ENCODE measurements around the gene HES1.

HES1 gene

DNA sequence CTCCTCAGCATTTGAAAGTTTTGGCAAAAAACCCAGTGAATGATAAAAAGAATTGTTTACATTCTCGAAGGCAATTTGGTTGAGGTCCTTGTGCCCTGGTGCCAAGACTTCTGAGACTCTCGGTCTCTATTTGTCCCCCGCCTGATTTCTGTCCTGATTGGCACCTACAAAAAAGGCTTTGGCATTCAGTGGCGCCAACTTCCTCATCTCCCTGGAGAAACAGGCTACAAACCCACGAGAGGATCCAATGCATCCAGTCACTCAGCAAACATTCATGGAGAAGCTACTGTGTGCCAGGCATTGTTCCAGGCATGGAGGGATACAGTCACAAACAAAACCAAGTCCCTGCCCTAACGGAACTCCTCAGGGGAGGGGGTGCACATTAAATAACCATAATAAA lies 42.7 kb downstream of the HES1 start:
- H2AFZ ChIP-seq (ENCODE audit: low read depth, low read length): no peak overlapping the region
- H3K27ac ChIP-seq (ENCODE audit: low read length): no peak overlapping the region
- ATAC-seq (ENCODE audit: insufficient read depth, low read depth) (no peak), DNase-seq (no peak)
- no peaks in the 10 kb centered on the region for H3K36me3 ChIP-seq (ENCODE audit: insufficient read depth, low read length)
- H3K9me3 ChIP-seq (ENCODE audit: insufficient read depth, low read length, severe bottlenecking): no peaks in the 10 kb centered on the region
- H3K4me1 ChIP-seq (ENCODE audit: insufficient read depth, low read length): peaks cover 7% of the 10 kb centered on the region; the same call in 1 of the 2 replicates
- no peak for TF ChIP-seq CTCF (IDR thresholded peaks at IDR 0.05; ENCODE audit: borderline replicate concordance, extremely low read depth, low read length, poor library complexity, severe bottlenecking)
- TF ChIP-seq EZH2 (IDR thresholded peaks at IDR 0.05; ENCODE audit: borderline replicate concordance, low read depth, low read length, severe bottlenecking): no peak
- H3K27me3 ChIP-seq (ENCODE audit: insufficient read depth, low read length, poor library complexity): no peaks in the 10 kb centered on the region
- no peaks in the 10 kb centered on the region for H4K20me1 ChIP-seq (ENCODE audit: insufficient read depth, low read length)
- H3K4me3 ChIP-seq (ENCODE audit: low read depth in 1 of 2, low read length in 2 of 2): no peak overlapping the region
- no peaks in the 10 kb centered on the region for H3K79me2 ChIP-seq (ENCODE audit: insufficient read depth, low read length)
- H3K9ac ChIP-seq (ENCODE audit: low read depth, low read length): no peak overlapping the region
- no peak overlapping the region for H3K4me2 ChIP-seq (ENCODE audit: insufficient read depth, low read length)

DNA sequence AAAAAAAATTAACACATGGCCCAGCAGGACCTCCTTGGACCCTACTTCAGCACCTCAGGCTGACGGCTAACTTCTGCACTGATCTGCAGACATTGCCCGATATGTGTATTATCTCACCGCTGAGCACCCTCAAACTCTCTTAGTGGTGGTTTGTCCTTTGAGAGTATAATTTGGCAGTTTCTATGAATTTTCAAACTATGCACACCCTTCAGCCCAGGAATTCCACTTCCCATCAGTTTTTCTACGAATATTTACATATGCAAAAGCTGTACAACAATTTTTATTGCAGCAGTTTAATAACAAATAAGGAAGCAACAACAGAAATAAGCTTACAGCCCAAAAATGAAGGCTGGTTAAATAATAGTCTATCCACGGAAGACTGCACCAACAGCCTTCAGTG lies 44.6 kb downstream of the HES1 start:
- Histone ChIP-seq H4K20me1 (ENCODE audit: insufficient read depth, low read length) (no peaks in the 10 kb centered on the region), H3K4me3 (ENCODE audit: low read depth in 1 of 2, low read length in 2 of 2) (no peak overlapping the region), H3K79me2 (ENCODE audit: insufficient read depth, low read length) (no peaks in the 10 kb centered on the region), H3K36me3 (ENCODE audit: insufficient read depth, low read length) (no peaks in the 10 kb centered on the region), H2AFZ (ENCODE audit: low read depth, low read length) (no peak overlapping the region), H3K4me1 (ENCODE audit: insufficient read depth, low read length) (peaks cover 7% of the 10 kb centered on the region; the same call in 1 of the 2 replicates), H3K9ac (ENCODE audit: low read depth, low read length) (no peak overlapping the region), H3K27me3 (ENCODE audit: insufficient read depth, low read length, poor library complexity) (no peaks in the 10 kb centered on the region), H3K27ac (ENCODE audit: low read length) (no peak overlapping the region), H3K4me2 (ENCODE audit: insufficient read depth, low read length) (no peak overlapping the region), H3K9me3 (ENCODE audit: insufficient read depth, low read length, severe bottlenecking) (no peaks in the 10 kb centered on the region)
- no peak for ATAC-seq (ENCODE audit: insufficient read depth, low read depth)
- DNase-seq: no peak
- no peak for TF ChIP-seq CTCF (IDR thresholded peaks at IDR 0.05; ENCODE audit: borderline replicate concordance, extremely low read depth, low read length, poor library complexity, severe bottlenecking)
- no peak for TF ChIP-seq EZH2 (IDR thresholded peaks at IDR 0.05; ENCODE audit: borderline replicate concordance, low read depth, low read length, severe bottlenecking)

DNA sequence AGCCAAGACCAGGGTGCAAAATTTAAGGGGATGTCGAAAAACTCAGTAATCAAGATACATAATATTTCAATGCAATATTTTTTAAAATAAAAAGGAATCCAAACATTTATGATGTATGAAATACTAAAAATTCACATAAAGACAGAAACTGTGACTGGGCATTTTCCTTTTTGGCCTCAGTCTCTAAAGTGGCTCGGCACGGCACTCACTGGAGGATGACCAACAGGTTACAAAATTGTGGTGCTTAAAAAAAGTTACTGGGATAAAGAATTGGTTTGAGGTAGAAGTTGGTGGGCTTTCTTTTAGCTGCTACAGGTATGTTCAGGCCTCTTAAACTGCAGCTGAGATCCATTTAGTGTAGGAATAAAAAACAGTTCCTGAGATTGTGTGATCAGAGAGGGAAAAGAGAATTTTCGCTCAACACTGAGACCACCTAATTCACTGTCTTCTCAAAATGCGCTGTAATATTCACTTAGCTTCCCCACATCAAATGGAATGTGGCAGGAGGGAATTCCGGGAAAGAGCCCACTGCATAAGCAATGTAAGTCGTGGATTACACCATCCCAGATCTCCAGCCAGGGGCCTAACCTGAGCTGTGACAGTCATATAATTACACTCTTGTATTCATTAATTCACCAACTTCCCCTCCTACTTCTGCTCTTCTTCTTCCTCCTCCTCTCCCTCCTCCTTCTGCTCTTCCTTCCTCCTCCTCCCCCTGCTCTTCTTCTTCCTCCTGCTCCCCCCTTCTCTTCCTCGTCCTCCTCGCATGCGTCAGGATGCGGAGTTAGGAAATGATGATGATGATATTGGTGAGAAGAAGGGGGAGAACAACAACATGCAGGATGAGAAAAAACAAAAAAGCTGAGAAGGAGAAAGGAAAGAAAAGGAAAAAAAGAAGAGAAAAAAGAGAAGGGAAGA lies 45.9 kb downstream of the HES1 start:
- ATAC-seq (ENCODE audit: insufficient read depth, low read depth) (no peak), DNase-seq (no peak)
- TF ChIP-seq CTCF (IDR thresholded peaks at IDR 0.05; ENCODE audit: borderline replicate concordance, extremely low read depth, low read length, poor library complexity, severe bottlenecking) (no peak), EZH2 (IDR thresholded peaks at IDR 0.05; ENCODE audit: borderline replicate concordance, low read depth, low read length, severe bottlenecking) (no peak)
- Histone ChIP-seq H3K4me3 (ENCODE audit: low read depth in 1 of 2, low read length in 2 of 2) (no peak overlapping the region), H3K79me2 (ENCODE audit: insufficient read depth, low read length) (no peaks in the 10 kb centered on the region), H2AFZ (ENCODE audit: low read depth, low read length) (no peak overlapping the region), H3K9me3 (ENCODE audit: insufficient read depth, low read length, severe bottlenecking) (no peaks in the 10 kb centered on the region), H3K27ac (ENCODE audit: low read length) (no peak overlapping the region), H4K20me1 (ENCODE audit: insufficient read depth, low read length) (no peaks in the 10 kb centered on the region), H3K4me2 (ENCODE audit: insufficient read depth, low read length) (no peak overlapping the region), H3K36me3 (ENCODE audit: insufficient read depth, low read length) (no peaks in the 10 kb centered on the region), H3K9ac (ENCODE audit: low read depth, low read length) (no peak overlapping the region), H3K27me3 (ENCODE audit: insufficient read depth, low read length, poor library complexity) (no peaks in the 10 kb centered on the region), H3K4me1 (ENCODE audit: insufficient read depth, low read length) (peaks cover 14% of the 10 kb centered on the region)
